ENCODE measurements around the gene NEK10. TPM values are rescaled to one million over a fixed set of nuclear protein-coding genes. Genes with fewer than 3 reads are reported as not detected.

The NEK10 gene
- total RNA-seq, 1 experiment from 2014 or later: 1.2 TPM

DNA sequence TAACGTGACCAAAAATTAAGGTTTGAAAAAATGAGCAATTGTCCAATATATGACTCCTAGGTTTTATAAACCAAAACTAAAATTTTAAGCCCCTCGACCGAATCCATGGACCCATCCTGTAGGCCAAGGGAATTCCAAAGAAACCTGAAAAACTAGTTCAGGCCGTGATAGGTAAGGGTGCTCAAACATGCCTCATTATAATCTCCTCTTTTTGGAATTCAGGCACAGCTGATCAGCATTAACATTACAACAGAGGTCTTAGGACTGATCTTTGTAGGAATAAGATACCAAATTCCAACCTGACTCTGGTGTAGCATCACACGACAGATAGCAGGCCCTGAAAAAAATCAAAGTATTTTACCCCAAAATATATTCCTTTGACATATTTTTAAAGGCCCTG lies 155.7 kb downstream of the NEK10 start:
- ATAC-seq (no peak), DNase-seq (ENCODE audit: low read depth, low spot score) (no peak)
- H2AFZ ChIP-seq (ENCODE audit: low read depth, low read length, poor library complexity, severe bottlenecking): no peak overlapping the region
- no peak overlapping the region for H3K27ac ChIP-seq (ENCODE audit: low read depth, low read length)
- H3K9ac ChIP-seq (ENCODE audit: low read length): no peak overlapping the region
- H3K79me2 ChIP-seq (ENCODE audit: insufficient read depth, low read length): no peaks in the 10 kb centered on the region
- CTCF ChIA-PET: no interaction called here
- H3K4me2 ChIP-seq (ENCODE audit: low read length): no peak overlapping the region
- RAD21 ChIA-PET (ENCODE audit: low non-redundant PET in 1 of 2, low total read pairs in 2 of 2, uncharacterized antibody in 2 of 2, unreplicated experiment in 2 of 2): no interaction called here
- no peaks in the 10 kb centered on the region for H3K9me2 ChIP-seq (ENCODE audit: insufficient read depth)
- no peaks in the 10 kb centered on the region for H4K20me1 ChIP-seq (ENCODE audit: insufficient read depth)
- POLR2A ChIA-PET: no interaction called here
- no peaks in the 10 kb centered on the region for H3K9me3 ChIP-seq (ENCODE audit: control insufficient read depth in 1 of 2, insufficient read depth in 1 of 2, low read depth in 1 of 2, low read length in 2 of 2)
- no peaks in the 10 kb centered on the region for H3K36me3 ChIP-seq (ENCODE audit: control insufficient read depth in 1 of 2, insufficient read depth in 2 of 2, low read length in 2 of 2)
- intact Hi-C loops (cut with micrococcal nuclease): no loop called here
- TF ChIP-seq FOSL1 (IDR thresholded peaks at IDR 0.05; ENCODE audit: low read depth) (no peak), EZH2phosphoT487 (IDR thresholded peaks at IDR 0.05; ENCODE audit: borderline replicate concordance) (no peak), ELF1 (IDR thresholded peaks at IDR 0.05; ENCODE audit: borderline replicate concordance, low read depth) (no peak), EZH2 (IDR thresholded peaks at IDR 0.05) (no peak), CBX3 (IDR thresholded peaks at IDR 0.05; ENCODE audit: low read depth) (no peak), SIN3A (IDR thresholded peaks at IDR 0.05; ENCODE audit: low read depth) (no peak), CEBPB (IDR thresholded peaks at IDR 0.05; ENCODE audit: low read depth) (no peak), EGR1 (IDR thresholded peaks at IDR 0.05; ENCODE audit: low read depth) (no peak), POLR2A (IDR thresholded peaks at IDR 0.05; ENCODE audit: borderline replicate concordance, extremely low read depth, insufficient read depth, insufficient read length) (no peak), POLR2AphosphoS5 (IDR thresholded peaks at IDR 0.05; ENCODE audit: low read depth, low read length) (no peak), ZNF274 (IDR thresholded peaks at IDR 0.05; ENCODE audit: low read depth, low read length) (no peak), SP1 (IDR thresholded peaks at IDR 0.05; ENCODE audit: low read depth) (no peak), SRF (IDR thresholded peaks at IDR 0.05; ENCODE audit: low read depth) (no peak)
- TF ChIP-seq, protein P1, sequence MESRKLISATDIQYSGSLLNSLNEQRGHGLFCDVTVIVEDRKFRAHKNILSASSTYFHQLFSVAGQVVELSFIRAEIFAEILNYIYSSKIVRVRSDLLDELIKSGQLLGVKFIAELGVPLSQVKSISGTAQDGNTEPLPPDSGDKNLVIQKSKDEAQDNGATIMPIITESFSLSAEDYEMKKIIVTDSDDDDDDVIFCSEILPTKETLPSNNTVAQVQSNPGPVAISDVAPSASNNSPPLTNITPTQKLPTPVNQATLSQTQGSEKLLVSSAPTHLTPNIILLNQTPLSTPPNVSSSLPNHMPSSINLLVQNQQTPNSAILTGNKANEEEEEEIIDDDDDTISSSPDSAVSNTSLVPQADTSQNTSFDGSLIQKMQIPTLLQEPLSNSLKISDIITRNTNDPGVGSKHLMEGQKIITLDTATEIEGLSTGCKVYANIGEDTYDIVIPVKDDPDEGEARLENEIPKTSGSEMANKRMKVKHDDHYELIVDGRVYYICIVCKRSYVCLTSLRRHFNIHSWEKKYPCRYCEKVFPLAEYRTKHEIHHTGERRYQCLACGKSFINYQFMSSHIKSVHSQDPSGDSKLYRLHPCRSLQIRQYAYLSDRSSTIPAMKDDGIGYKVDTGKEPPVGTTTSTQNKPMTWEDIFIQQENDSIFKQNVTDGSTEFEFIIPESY (IDR thresholded peaks at IDR 0.05; ENCODE audit: extremely low read depth, insufficient replicate concordance, low read length): no peak
- TF ChIP-seq, protein P2, sequence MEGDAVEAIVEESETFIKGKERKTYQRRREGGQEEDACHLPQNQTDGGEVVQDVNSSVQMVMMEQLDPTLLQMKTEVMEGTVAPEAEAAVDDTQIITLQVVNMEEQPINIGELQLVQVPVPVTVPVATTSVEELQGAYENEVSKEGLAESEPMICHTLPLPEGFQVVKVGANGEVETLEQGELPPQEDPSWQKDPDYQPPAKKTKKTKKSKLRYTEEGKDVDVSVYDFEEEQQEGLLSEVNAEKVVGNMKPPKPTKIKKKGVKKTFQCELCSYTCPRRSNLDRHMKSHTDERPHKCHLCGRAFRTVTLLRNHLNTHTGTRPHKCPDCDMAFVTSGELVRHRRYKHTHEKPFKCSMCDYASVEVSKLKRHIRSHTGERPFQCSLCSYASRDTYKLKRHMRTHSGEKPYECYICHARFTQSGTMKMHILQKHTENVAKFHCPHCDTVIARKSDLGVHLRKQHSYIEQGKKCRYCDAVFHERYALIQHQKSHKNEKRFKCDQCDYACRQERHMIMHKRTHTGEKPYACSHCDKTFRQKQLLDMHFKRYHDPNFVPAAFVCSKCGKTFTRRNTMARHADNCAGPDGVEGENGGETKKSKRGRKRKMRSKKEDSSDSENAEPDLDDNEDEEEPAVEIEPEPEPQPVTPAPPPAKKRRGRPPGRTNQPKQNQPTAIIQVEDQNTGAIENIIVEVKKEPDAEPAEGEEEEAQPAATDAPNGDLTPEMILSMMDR (IDR thresholded peaks at IDR 0.05 in 2 of 3, conservative IDR thresholded peaks at IDR 0.05 in 1 of 3; ENCODE audit: borderline replicate concordance in 1 of 3, insufficient read depth in 1 of 3, low read depth in 2 of 3, low read length in 2 of 3): no peak
- TF ChIP-seq, protein P3, sequence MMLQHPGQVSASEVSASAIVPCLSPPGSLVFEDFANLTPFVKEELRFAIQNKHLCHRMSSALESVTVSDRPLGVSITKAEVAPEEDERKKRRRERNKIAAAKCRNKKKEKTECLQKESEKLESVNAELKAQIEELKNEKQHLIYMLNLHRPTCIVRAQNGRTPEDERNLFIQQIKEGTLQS (IDR thresholded peaks at IDR 0.05): no peak
- TF ChIP-seq, protein P4, sequence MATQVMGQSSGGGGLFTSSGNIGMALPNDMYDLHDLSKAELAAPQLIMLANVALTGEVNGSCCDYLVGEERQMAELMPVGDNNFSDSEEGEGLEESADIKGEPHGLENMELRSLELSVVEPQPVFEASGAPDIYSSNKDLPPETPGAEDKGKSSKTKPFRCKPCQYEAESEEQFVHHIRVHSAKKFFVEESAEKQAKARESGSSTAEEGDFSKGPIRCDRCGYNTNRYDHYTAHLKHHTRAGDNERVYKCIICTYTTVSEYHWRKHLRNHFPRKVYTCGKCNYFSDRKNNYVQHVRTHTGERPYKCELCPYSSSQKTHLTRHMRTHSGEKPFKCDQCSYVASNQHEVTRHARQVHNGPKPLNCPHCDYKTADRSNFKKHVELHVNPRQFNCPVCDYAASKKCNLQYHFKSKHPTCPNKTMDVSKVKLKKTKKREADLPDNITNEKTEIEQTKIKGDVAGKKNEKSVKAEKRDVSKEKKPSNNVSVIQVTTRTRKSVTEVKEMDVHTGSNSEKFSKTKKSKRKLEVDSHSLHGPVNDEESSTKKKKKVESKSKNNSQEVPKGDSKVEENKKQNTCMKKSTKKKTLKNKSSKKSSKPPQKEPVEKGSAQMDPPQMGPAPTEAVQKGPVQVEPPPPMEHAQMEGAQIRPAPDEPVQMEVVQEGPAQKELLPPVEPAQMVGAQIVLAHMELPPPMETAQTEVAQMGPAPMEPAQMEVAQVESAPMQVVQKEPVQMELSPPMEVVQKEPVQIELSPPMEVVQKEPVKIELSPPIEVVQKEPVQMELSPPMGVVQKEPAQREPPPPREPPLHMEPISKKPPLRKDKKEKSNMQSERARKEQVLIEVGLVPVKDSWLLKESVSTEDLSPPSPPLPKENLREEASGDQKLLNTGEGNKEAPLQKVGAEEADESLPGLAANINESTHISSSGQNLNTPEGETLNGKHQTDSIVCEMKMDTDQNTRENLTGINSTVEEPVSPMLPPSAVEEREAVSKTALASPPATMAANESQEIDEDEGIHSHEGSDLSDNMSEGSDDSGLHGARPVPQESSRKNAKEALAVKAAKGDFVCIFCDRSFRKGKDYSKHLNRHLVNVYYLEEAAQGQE (IDR thresholded peaks at IDR 0.05; ENCODE audit: low read depth): no peak
- no peak overlapping the region for H3K4me3 ChIP-seq (replicated peaks in 1 of 2; ENCODE audit: low read depth in 1 of 2, low read length in 2 of 2)
- H3K4me1 ChIP-seq (ENCODE audit: control insufficient read depth in 1 of 2, insufficient read depth in 2 of 2, low read length in 2 of 2): peaks cover 3 to 19% of the 10 kb centered on the region in 2 experiments
- H3K27me3 ChIP-seq (ENCODE audit: insufficient read depth, low read length): no peaks in the 10 kb centered on the region
- BruUV-seq (replicated peaks): no TSS peak
